ENCODE results near the gene TCAP. TPM values are rescaled to one million over a fixed set of nuclear protein-coding genes. Genes with fewer than 3 reads are reported as not detected.

TCAP gene
- 0.60 and 0.68 TPM in 2 replicates for total RNA-seq

- no peak for DNase-seq
These were observed at the start of gene TCAP for GRCh38 chr17:39664581-39665561. Gene TCAP (plus strand): TSS chr17:39665349. CDS start chr17:39665360, 11 bp downstream.

GRCh38 chr17:39615434-39615833 is 49.7 kb upstream of the TCAP start:
- no peak for DNase-seq

- no peak for DNase-seq
These were observed 48.1 kb upstream of the TCAP start for GRCh38 chr17:39617100-39617445.

GRCh38 chr17:39617446-39618245 is 47.5 kb upstream of the TCAP start:
- peak; percentile 76 for DNase-seq

GRCh38 chr17:39618246-39618913 is 46.8 kb upstream of the TCAP start:
- peak; percentile 34 for DNase-seq

GRCh38 chr17:39618956-39619785 is 46.0 kb upstream of the TCAP start:
- no peak for DNase-seq

- no peak for DNase-seq
These were observed 45.4 kb upstream of the TCAP start for GRCh38 chr17:39619786-39620101.

GRCh38 chr17:39621523-39622379 is 43.4 kb upstream of the TCAP start:
- DNase-seq: peak; percentile 87

GRCh38 chr17:39622380-39623006 is 42.7 kb upstream of the TCAP start:
- no peak for DNase-seq

- DNase-seq: peak; percentile 83
These were observed 41.7 kb upstream of the TCAP start for GRCh38 chr17:39623356-39623950.

GRCh38 chr17:39624313-39624712 is 40.8 kb upstream of the TCAP start:
- no peak for DNase-seq

- DNase-seq: no peak
These were observed 39.9 kb upstream of the TCAP start for GRCh38 chr17:39625198-39625785.

GRCh38 chr17:39626171-39627046 is 38.7 kb upstream of the TCAP start, which contains the start of gene PPP1R1B:
Gene PPP1R1B (plus strand): TSS chr17:39626952. CDS start chr17:39627393, 441 bp downstream.
- DNase-seq: no peak

- DNase-seq: no peak
These were observed 38.0 kb upstream of the TCAP start for GRCh38 chr17:39627047-39627711.

GRCh38 chr17:39627712-39628516 is 37.2 kb upstream of the TCAP start:
- no peak for DNase-seq

GRCh38 chr17:39628655-39629493 is 36.3 kb upstream of the TCAP start:
- no peak for DNase-seq

Data from dermis blood vessel endothelial cell (primary cell).